Bronchial epithelial cell (primary cell): ENCODE results near the gene PNPLA5. TPM values are rescaled to one million over a fixed set of nuclear protein-coding genes. Genes with fewer than 3 reads are reported as not detected.

Experiments used
- DNase-seq: peaks from one replicate; pipeline ENCODE4 v3.0.0-alpha.2; 2010; ENCODE audit warnings: low read depth
- FAIRE-seq: peaks from 2 replicates; lab custom pipeline; 2011; peaks lifted over from hg19 to GRCh38; lab: Jason Lieb, UNC
- H3K27me3 ChIP-seq: 2 replicates; pipeline ENCODE4 v1.5.1; 2011; ENCODE audit warnings: low read length; ENCODE audit not compliant: control insufficient read depth, insufficient read depth
- H3K36me3 ChIP-seq: 2 replicates; pipeline ENCODE4 v1.5.1; 2011; ENCODE audit warnings: low read length; ENCODE audit not compliant: control insufficient read depth, insufficient read depth
- H3K4me3 ChIP-seq: 2 replicates; pipeline ENCODE4 v1.5.1; 2011; ENCODE audit warnings: mild to moderate bottlenecking, low read depth, low read length, control low read depth
- total RNA-seq: library from RNA; depleted of rRNA; stranded (reverse); fragments of >200 nt; gene quantifications from 2 replicates; pipeline ENCODE4 v1.2.1, GENCODE V29; 2014
- TF ChIP-seq, protein P1 (sequence below): IDR thresholded peaks from 2 replicates; pipeline ENCODE4 v1.5.1; 2011; ENCODE audit warnings: mild to moderate bottlenecking, moderate library complexity, low read length, control low read depth, inconsistent platforms; ENCODE audit not compliant: insufficient read depth, severe bottlenecking

PNPLA5 gene
- total RNA-seq, 1 donor from 2014 or later, result not detected

DNA sequence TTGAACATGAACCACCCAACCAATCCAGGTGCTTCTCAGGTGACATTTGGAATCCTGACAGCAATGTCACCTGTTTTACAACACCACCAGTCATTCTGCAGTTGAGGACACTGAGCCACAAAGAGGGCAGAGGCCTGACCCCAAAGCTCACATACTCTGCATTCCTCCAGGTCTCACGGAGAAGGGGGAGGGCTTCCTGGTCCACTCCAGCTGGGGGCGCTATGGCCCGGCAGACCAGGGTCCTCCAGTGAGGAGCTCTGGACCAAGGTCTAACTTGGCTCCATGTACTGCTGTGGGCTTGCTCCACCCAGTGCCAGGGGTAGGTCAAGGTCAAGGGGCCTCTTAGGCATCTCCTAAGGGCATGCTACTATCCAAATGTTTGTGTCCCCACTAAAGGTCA is 30.3 kb upstream of the PNPLA5 start:
- Histone ChIP-seq H3K27me3 (peaks cover under 1% of the 10 kb centered on the region), H3K36me3 (no peaks in the 10 kb centered on the region), H3K4me3 (no peak overlapping the region)
- TF ChIP-seq, protein P1, sequence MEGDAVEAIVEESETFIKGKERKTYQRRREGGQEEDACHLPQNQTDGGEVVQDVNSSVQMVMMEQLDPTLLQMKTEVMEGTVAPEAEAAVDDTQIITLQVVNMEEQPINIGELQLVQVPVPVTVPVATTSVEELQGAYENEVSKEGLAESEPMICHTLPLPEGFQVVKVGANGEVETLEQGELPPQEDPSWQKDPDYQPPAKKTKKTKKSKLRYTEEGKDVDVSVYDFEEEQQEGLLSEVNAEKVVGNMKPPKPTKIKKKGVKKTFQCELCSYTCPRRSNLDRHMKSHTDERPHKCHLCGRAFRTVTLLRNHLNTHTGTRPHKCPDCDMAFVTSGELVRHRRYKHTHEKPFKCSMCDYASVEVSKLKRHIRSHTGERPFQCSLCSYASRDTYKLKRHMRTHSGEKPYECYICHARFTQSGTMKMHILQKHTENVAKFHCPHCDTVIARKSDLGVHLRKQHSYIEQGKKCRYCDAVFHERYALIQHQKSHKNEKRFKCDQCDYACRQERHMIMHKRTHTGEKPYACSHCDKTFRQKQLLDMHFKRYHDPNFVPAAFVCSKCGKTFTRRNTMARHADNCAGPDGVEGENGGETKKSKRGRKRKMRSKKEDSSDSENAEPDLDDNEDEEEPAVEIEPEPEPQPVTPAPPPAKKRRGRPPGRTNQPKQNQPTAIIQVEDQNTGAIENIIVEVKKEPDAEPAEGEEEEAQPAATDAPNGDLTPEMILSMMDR, result no peak
- FAIRE-seq (no peak), DNase-seq (no peak)

DNA sequence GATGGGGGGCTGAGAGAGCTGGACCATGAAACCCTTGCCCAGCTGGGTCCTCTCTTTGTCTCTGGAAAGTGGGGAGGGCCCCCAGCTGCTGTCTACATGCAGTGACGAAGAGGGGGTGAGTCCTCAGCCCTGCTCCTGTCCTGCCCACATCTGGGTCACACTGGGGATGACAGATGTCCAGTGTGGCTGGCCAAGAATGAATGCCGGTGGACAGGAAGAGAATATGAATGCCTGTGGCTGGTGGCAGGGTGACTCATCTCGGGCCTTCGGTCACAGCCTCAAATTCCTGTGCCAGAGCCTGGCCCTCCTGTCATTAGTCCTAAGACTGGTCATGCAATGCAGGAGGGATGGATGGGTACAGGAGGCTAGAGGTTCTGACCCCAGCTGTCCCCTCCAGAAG is 29.6 kb upstream of the PNPLA5 start:
- DNase-seq, result no peak
- TF ChIP-seq, protein P1, result no peak
- no peak for FAIRE-seq
- Histone ChIP-seq H3K36me3 (no peaks in the 10 kb centered on the region), H3K27me3 (peaks cover 1% of the 10 kb centered on the region), H3K4me3 (no peak overlapping the region)

DNA sequence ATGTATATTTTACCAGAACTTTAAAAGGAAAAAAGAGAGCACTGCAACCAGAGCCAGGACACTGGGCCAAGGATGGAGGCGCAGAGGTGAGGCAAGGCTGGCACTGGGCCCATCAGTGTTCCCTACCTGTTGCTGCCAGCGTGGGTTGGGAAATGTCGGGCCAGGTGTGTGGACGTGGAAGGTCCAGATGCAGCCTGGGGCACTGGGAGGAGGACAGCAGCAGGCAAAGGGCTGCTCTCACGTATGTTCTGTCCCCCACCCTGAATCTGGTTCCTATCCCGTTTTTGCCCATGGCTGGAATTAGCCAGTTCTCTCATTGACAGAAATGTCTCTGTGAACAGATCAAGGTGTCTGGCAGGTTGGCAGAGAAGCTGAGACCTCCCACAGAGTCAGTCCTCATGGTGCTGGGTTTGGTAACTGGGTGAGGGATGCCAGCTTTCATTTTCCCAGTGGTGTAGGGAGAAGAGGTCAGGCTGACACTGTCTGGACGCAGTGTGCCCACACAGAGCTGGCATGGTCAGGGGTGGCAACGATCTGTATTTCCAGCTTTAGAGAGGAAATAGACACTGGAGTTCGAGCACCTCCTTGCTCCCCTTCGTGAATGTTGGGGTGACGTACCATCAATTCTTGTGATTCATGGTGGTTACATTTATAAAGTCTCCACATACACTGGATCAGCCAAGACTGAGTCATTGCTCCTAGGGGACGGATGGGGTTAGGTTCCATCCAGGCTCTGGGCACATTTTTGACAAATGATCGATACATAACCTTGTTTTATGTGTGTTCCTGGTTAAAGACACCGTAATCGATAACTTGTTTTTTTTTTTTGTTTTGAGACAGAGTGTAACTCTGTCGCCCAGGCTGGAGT is 27.5 kb upstream of the PNPLA5 start:
- TF ChIP-seq, protein P1, result no peak
- Histone ChIP-seq H3K27me3 (peaks cover 1% of the 10 kb centered on the region), H3K4me3 (no peak overlapping the region), H3K36me3 (no peaks in the 10 kb centered on the region)
- DNase-seq, result no peak
- no peak for FAIRE-seq

DNA sequence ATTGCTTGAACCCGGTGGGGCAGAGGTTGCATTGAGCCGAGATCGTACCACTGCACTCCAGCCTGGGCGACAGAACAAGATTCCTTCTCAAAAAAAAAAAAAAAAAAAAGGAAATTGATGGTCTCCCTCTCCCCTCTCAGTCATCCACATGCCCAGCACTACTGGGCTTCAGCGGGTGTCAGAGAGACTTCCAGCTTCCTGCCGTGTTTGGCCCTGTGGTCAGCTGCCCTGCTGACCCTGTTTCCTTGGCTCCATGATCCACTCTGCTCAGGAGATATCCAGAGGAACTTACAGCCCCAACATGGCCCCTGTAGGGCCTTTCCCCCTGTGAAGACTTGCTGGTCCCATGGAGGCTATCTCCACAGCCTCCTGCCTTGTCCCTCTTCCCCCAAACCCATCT is 25.7 kb upstream of the PNPLA5 start:
- no peak for DNase-seq

DNA sequence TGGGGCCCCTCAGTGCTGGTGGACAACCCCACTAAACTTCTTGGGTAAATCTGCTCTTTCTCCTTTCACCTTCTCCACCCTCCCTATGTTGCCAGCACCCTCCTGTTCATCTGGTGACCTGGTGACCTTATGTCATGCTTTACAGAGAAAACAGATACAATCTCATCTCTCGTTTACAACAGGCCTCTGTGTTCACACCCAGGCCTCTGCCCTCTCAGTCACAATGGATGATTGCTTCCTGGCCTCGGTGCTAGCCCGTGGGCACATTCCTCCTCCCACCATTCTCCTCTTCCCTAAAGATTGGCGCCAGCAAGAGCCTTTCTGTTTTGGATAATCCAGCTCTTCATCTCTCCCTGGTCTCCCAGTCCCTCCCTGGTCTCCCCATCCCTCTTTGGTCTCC is 19.5 kb upstream of the PNPLA5 start:
- H3K27me3 ChIP-seq, result peaks cover 9% of the 10 kb centered on the region
- FAIRE-seq, result no peak
- TF ChIP-seq, protein P1, result no peak
- H3K4me3 ChIP-seq, result no peak overlapping the region
- no peaks in the 10 kb centered on the region for H3K36me3 ChIP-seq
- DNase-seq, result no peak

More for the DNA sequence above, 25.7 kb upstream of the PNPLA5 start:
- H3K36me3 ChIP-seq, result no peaks in the 10 kb centered on the region
- TF ChIP-seq, protein P1, result no peak
- no peak for FAIRE-seq
- H3K4me3 ChIP-seq, result no peak overlapping the region
- H3K27me3 ChIP-seq, result peaks cover 2% of the 10 kb centered on the region
